Subcutaneous adipose tissue (tissue), 4 donors: ENCODE measurements around the gene CAST. TPM values are rescaled to one million over a fixed set of nuclear protein-coding genes. Genes with fewer than 3 reads are reported as not detected.

Source experiments
- total RNA-seq, 4 donors: library from RNA; depleted of rRNA; stranded (reverse); fragments of >200 nt; gene quantifications; one replicate each; pipeline ENCODE4 v1.1.0, GENCODE V29; 2016
- TF ChIP-seq, protein P1 (sequence below): fragments of 450-650 bp; IDR thresholded peaks from one replicate; pipeline ENCODE4 v1.5.1; 2016; ENCODE audit warnings: low read depth, mild to moderate bottlenecking, control low read depth, antibody characterized with exemption, moderate library complexity

Gene CAST
- total RNA-seq, 4 donors from 2014 or later: 296 to 432 (median 373) TPM

DNA sequence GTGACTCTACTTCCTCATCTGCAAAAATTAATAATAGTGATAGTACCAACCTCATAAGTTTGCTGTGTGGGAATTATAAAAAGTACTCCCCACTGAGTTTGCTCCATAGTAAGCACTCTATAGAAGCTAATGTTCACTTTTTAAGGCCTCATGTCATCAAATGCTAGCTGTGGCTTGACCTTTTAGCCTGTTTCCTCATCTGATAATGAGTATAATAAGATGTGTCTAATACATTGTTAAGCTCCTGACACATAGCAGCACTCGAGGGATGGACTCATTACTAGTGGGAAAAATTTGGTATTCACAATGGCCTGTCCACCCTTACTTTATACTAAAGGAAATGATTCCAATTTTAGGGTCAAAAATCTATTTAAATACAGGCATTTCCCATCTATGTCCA, 26.1 kb upstream of the CAST start:
- TF ChIP-seq, protein P1, sequence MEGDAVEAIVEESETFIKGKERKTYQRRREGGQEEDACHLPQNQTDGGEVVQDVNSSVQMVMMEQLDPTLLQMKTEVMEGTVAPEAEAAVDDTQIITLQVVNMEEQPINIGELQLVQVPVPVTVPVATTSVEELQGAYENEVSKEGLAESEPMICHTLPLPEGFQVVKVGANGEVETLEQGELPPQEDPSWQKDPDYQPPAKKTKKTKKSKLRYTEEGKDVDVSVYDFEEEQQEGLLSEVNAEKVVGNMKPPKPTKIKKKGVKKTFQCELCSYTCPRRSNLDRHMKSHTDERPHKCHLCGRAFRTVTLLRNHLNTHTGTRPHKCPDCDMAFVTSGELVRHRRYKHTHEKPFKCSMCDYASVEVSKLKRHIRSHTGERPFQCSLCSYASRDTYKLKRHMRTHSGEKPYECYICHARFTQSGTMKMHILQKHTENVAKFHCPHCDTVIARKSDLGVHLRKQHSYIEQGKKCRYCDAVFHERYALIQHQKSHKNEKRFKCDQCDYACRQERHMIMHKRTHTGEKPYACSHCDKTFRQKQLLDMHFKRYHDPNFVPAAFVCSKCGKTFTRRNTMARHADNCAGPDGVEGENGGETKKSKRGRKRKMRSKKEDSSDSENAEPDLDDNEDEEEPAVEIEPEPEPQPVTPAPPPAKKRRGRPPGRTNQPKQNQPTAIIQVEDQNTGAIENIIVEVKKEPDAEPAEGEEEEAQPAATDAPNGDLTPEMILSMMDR: no peak

DNA sequence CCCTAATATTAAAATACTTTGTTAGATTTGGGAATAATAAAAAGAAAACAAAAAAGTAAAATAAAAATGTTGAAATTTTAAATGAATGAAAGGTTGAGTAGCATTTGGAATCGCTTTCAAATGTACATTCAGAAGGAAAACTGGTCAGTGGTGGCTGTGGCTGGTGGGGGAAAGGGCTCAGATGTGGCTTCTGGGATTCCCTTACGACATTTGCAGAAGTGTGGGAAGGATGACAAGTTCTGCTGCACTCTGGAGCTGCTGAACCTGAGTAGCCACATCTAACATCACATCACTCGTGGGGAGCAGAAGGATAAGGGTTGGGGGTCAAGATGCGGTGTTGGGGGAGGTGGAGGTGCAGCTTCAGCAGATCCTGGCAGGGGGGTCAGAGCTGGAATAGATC, 25.6 kb upstream of the CAST start:
- TF ChIP-seq, protein P1: no peak

DNA sequence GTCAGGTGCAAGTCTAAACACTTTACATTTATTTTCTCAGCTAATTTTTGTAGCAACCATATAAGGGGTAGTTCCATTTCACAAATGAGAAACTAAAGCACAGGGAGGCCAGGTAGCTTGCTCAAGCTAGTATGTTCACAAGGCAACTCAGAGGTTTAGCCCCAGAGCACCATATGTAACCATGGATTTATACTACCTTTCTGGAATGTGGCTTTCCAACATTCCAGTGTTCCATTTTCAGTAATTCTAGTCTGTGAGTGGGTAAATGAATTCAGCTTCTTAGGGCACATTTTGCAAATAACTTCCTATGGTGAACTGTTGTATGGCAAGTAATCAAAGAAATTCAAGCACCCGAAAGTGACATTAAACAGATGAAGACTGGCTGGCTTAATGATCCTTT, 25.0 kb upstream of the CAST start:
- TF ChIP-seq, protein P1: no peak

DNA sequence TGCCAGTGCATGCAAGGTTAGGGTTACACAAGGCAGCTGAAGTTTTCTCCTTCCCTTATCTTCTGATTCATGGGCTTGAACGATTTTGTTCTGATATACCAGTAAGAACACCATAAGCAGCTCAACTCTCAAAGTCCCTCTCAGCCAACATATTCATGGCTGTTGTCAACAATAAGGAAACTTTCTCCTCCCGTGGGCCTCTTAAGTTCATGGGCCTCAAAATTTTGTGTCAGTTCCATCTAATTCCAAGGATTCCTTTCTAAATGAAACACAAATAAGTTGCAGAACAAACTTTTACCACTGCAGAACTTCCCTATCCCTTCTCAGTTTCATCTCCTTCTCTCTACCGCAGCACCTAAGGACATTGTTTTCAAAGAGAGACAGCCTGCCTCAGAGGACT, 23.6 kb upstream of the CAST start:
- TF ChIP-seq, protein P1: no peak

DNA sequence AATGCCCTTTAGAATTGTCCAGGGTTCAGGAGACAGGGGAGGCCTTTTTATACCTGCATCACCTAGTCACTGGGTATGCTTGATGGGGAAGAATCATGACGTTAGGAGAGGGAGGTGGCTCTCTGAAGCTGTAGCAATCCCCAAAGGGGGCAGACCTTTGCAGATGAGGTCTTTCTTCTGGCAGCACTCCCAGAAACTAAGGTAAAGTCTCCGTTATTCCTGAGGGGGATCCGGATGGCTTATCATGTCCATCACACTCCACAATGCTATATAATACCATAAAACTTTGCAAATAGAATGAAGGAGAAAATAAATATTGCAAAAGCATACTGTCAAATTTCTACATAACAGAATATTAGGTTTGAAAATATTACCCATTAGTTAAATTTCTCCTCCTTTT, 21.5 kb upstream of the CAST start:
- TF ChIP-seq, protein P1: no peak

DNA sequence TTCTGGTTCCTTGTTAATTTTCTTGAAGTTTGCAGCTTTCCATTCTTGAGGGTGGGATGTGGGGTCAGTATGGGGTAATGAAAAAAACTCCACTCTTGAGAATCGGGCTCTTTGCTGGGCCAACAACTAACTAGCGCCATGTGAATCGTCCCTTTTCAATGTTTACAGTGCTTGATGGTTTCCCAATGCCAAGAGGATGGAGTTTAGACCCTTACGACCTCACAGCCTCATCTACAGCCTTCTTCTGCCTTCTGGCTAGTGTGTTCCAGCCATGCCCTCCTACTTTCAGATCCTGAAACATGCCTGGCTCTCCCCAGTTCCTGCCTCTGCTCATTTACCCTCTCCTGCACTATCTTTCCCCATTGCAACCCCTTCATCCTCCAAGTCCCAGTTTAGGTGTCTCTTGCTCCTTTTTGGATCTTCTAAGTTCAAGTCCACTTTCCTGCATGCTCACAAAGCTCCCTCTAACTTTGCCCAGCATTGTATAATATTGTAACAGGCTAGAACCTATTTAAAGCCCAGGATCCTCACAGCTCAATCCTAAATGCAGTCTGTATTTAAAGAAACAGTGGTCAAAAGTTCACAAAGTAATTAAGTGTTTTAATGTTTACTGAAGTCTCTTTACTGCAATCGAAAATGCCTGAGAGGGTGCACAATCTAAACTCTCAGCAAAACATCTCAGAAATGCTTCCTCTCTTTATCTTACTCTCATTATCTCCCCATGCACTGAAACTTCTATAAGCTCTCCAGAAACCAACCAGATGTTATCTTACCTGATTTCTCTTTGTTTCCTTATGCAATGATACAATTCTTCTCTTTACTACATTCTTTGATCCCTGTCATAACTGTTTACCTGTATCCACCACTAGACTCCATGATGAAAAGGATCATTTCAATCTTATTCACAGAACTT, 20.6 kb upstream of the CAST start:
- TF ChIP-seq, protein P1: no peak

DNA sequence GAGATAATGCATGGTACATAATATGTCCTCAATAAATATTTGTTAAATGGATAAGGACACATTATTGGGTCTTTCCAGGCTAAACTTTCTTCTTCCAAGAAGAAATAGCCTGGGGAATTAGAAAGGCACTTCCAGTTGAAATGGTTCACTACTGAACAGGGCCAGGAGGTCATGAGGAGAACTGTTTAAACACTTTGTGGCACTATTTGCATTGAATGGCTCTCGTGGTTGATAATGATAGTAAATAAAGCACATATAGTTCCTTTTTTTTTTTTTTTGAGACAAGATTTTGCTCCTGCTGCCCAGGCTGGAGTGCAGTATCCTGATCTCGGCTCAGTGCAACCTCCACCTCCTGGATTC, 19.9 kb upstream of the CAST start:
- TF ChIP-seq, protein P1: no peak
